Cerebellar nuclear complex (tissue), 1 donor: ENCODE data around the gene FNDC7.
A peak's percentile ranks its signal among the peaks of the same experiment; 100 is the strongest.
"Not testable (repeated sequence)": the region's sequence is repeated elsewhere in the genome, so short reads cannot be mapped to it uniquely, and the experiment has no call there.

Experiments
- DNase-seq, 2 experiments: peaks; one replicate each; lab custom pipeline; 2025; lab: John Stamatoyannopoulos, UW

The FNDC7 gene

GRCh38 chr1:108699375-108700332, 13.1 kb upstream of the FNDC7 start:
- no peak for DNase-seq

GRCh38 chr1:108701176-108701849, 11.4 kb upstream of the FNDC7 start:
- DNase-seq, result no peak

GRCh38 chr1:108702109-108702508, 10.6 kb upstream of the FNDC7 start:
- DNase-seq, result not testable (repeated sequence)

- DNase-seq, result no peak
Measured at GRCh38 chr1:108703939-108704338, 8.8 kb upstream of the FNDC7 start.

GRCh38 chr1:108704496-108704895, 8.2 kb upstream of the FNDC7 start:
- DNase-seq, result no peak

GRCh38 chr1:108706643-108707042, 6.1 kb upstream of the FNDC7 start:
- no peak for DNase-seq

GRCh38 chr1:108708691-108709660, 3.7 kb upstream of the FNDC7 start:
- DNase-seq, result no peak

- no peak for DNase-seq
Measured at GRCh38 chr1:108715932-108716331, 3.2 kb downstream of the FNDC7 start.

GRCh38 chr1:108716437-108717230, 3.9 kb downstream of the FNDC7 start:
- DNase-seq, result no peak

GRCh38 chr1:108717774-108718316, 5.1 kb downstream of the FNDC7 start:
- no peak for DNase-seq

- no peak for DNase-seq
Measured at GRCh38 chr1:108718927-108719655, 6.4 kb downstream of the FNDC7 start.

GRCh38 chr1:108719656-108720435, 7.1 kb downstream of the FNDC7 start:
- DNase-seq, result no peak

GRCh38 chr1:108722292-108722691, 9.6 kb downstream of the FNDC7 start:
- DNase-seq, result no peak

GRCh38 chr1:108725906-108726305, 13.2 kb downstream of the FNDC7 start:
- no peak for DNase-seq

- no peak for DNase-seq
Measured at GRCh38 chr1:108728327-108728923, 15.7 kb downstream of the FNDC7 start.

GRCh38 chr1:108729481-108729880, 16.8 kb downstream of the FNDC7 start:
- no peak for DNase-seq

GRCh38 chr1:108732398-108732797, 19.7 kb downstream of the FNDC7 start:
- no peak for DNase-seq

- peak in 1 of 2 experiments; percentile 39 for DNase-seq
Measured at GRCh38 chr1:108734171-108734865, 21.6 kb downstream of the FNDC7 start.
